ENCODE results near the gene RPTOR. TPM values are rescaled to one million over a fixed set of nuclear protein-coding genes. Genes with fewer than 3 reads are reported as not detected.

Gene RPTOR
- polyA plus RNA-seq, 1 of the 3 experiments (the other 2 are of a cell fraction) = 14.9 TPM

GRCh38 chr17:80924111-80924806 is 379.6 kb downstream of the RPTOR start:
- H4K20me1 ChIP-seq (ENCODE audit: insufficient read depth) = no peaks in the 10 kb centered on the region
- 94% methylated on average over 16 of the region's 23 CpGs for WGBS (ENCODE audit: low lambda C conversion rate)
- H3K4me3 ChIP-seq (ENCODE audit: low read depth in 2 of 2, low read length in 1 of 2) = no peak overlapping the region
- H3K9me2 ChIP-seq = no peaks in the 10 kb centered on the region
- POLR2A ChIA-PET = no interaction called here
- H2AFZ ChIP-seq (ENCODE audit: low read depth) = no peak overlapping the region
- no peak for TF ChIP-seq GABPA (IDR thresholded peaks at IDR 0.05; ENCODE audit: low read depth)
- TF ChIP-seq EZH2phosphoT487 (IDR thresholded peaks at IDR 0.05; ENCODE audit: borderline replicate concordance, low read depth) = no peak
- TF ChIP-seq FOXM1 (IDR thresholded peaks at IDR 0.05; ENCODE audit: low read depth) = no peak
- TF ChIP-seq YY1 (IDR thresholded peaks at IDR 0.05; ENCODE audit: low read depth) = no peak
- no peak for TF ChIP-seq NRF1 (IDR thresholded peaks at IDR 0.05; ENCODE audit: low read depth, low read length)
- TF ChIP-seq RXRA (IDR thresholded peaks at IDR 0.05; ENCODE audit: borderline replicate concordance, low read depth) = no peak
- no peak for TF ChIP-seq TAF1 (IDR thresholded peaks at IDR 0.05; ENCODE audit: borderline replicate concordance, low read depth, low read length)
- H3K27ac ChIP-seq (ENCODE audit: low read depth in 2 of 2, low read length in 1 of 2) = no peak overlapping the region
- no peaks in the 10 kb centered on the region for H3K27me3 ChIP-seq (ENCODE audit: insufficient read depth)
- no peaks in the 10 kb centered on the region for H3K4me1 ChIP-seq (ENCODE audit: control insufficient read depth in 1 of 2, insufficient read depth in 2 of 2, low read depth in 1 of 2, low read length in 1 of 2)
- DNase-seq = no peak
- no peaks in the 10 kb centered on the region for H3K79me2 ChIP-seq (ENCODE audit: insufficient read depth)
- H3K9me3 ChIP-seq = no peaks in the 10 kb centered on the region
- no peak overlapping the region for H3K9ac ChIP-seq
- H3K36me3 ChIP-seq (replicated peaks in 1 of 2; ENCODE audit: control insufficient read depth in 1 of 2, insufficient read depth in 2 of 2, low read length in 1 of 2) = peaks cover 12 to 70% of the 10 kb centered on the region in 2 experiments
- no peaks in the 10 kb centered on the region for H3F3A ChIP-seq (replicated peaks; ENCODE audit: insufficient read depth)
- CTCF ChIA-PET = interaction anchor here (0.6 to 1.4 kb wide), 5 partner anchors 13 to 497 kb away, joined by 3 to 4 read pairs (median 4); no protein-coding TSS in a partner anchor
- no peak overlapping the region for H3K4me2 ChIP-seq

- no peaks in the 10 kb centered on the region for H3K9me2 ChIP-seq
- ChIA-PET POLR2A (no interaction called here), CTCF (interaction anchor here (0.6 to 1.4 kb wide), 5 partner anchors 12 to 498 kb away, joined by 3 to 4 read pairs (median 4); no protein-coding TSS in a partner anchor)
- H3K4me1 ChIP-seq (ENCODE audit: control insufficient read depth in 1 of 2, insufficient read depth in 2 of 2, low read depth in 1 of 2, low read length in 1 of 2) = no peaks in the 10 kb centered on the region
- no peaks in the 10 kb centered on the region for H3K9me3 ChIP-seq
- no peak overlapping the region for H3K9ac ChIP-seq
- no peak overlapping the region for H2AFZ ChIP-seq (ENCODE audit: low read depth)
- no peaks in the 10 kb centered on the region for H4K20me1 ChIP-seq (ENCODE audit: insufficient read depth)
- no peaks in the 10 kb centered on the region for H3K27me3 ChIP-seq (ENCODE audit: insufficient read depth)
- H3K4me3 ChIP-seq (ENCODE audit: low read depth in 2 of 2, low read length in 1 of 2) = no peak overlapping the region
- no peak overlapping the region for H3K4me2 ChIP-seq
- no peaks in the 10 kb centered on the region for H3K79me2 ChIP-seq (ENCODE audit: insufficient read depth)
- 92% methylated on average over 38 of the region's 38 CpGs for WGBS (ENCODE audit: low lambda C conversion rate)
- no peaks in the 10 kb centered on the region for H3F3A ChIP-seq (replicated peaks; ENCODE audit: insufficient read depth)
- H3K36me3 ChIP-seq (replicated peaks in 1 of 2; ENCODE audit: control insufficient read depth in 1 of 2, insufficient read depth in 2 of 2, low read length in 1 of 2) = peaks cover 12 to 64% of the 10 kb centered on the region in 2 experiments
- no peak for DNase-seq
- TF ChIP-seq RCOR1 (IDR thresholded peaks at IDR 0.05; ENCODE audit: low read length) (no peak), ELF1 (IDR thresholded peaks at IDR 0.05) (no peak), REST (IDR thresholded peaks at IDR 0.05; ENCODE audit: low read depth, low read length) (no peak), RAD21 (IDR thresholded peaks at IDR 0.05; ENCODE audit: low read length) (no peak), FOSL2 (IDR thresholded peaks at IDR 0.05; ENCODE audit: borderline replicate concordance, low read depth) (no peak), TCF12 (IDR thresholded peaks at IDR 0.05) (no peak), IRF3 (IDR thresholded peaks at IDR 0.05; ENCODE audit: low read depth, low read length) (no peak), PBX3 (IDR thresholded peaks at IDR 0.05) (no peak), SMC3 (IDR thresholded peaks at IDR 0.05; ENCODE audit: low read depth, low read length) (no peak), POLR2AphosphoS5 (IDR thresholded peaks at IDR 0.05; ENCODE audit: low read depth, low read length) (no peak), MAX (IDR thresholded peaks at IDR 0.05; ENCODE audit: low read depth) (no peak), EP300 (IDR thresholded peaks at IDR 0.05; ENCODE audit: borderline replicate concordance in 1 of 2, low read depth in 1 of 2, low read length in 1 of 2) (no peak), CHD2 (IDR thresholded peaks at IDR 0.05; ENCODE audit: low read length, partially characterized antibody) (no peak), EZH2phosphoT487 (IDR thresholded peaks at IDR 0.05; ENCODE audit: borderline replicate concordance, low read depth) (no peak), GABPA (IDR thresholded peaks at IDR 0.05; ENCODE audit: low read depth) (no peak)
- H3K27ac ChIP-seq (ENCODE audit: low read depth in 2 of 2, low read length in 1 of 2) = no peak overlapping the region
These were observed 380.4 kb downstream of the RPTOR start for GRCh38 chr17:80924807-80925610.
